Stimulated activated CD4-positive, alpha-beta T cell treated with anti-CD3 and anti-CD28 coated beads, TNF-alpha, amount 100 ng/mL, for 1 hour (primary cell): ENCODE measurements around the gene KDM3A.

Experiments
- DNase-seq, 3 donors: peaks; one replicate each; pipeline ENCODE4 v3.0.0-alpha.2; 2020; ENCODE audit warnings: low read depth in 3 of 3, low spot score in 1 of 3

Gene KDM3A

DNA sequence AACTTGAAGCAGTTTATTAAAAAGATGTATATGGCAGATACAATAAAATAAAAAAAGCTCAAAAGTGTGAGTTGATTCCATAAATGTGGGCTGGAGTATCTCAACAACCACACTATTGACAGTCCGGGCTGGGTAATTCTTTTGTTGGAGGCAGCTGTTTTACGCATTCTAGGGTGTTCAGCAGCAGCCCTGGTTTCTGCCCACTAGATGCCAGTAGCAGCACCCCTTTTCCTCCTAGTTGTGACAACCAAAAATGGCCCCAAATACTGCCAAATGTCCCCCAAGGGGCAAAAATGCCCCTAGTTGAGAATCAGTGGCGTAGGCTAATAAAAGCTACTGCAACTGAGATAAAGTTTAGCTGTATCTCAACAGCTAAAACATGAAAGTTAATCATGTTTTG lies 77.3 kb downstream of the KDM3A start:
- DNase-seq = peak in 1 of 3 donors; percentile 6

DNA sequence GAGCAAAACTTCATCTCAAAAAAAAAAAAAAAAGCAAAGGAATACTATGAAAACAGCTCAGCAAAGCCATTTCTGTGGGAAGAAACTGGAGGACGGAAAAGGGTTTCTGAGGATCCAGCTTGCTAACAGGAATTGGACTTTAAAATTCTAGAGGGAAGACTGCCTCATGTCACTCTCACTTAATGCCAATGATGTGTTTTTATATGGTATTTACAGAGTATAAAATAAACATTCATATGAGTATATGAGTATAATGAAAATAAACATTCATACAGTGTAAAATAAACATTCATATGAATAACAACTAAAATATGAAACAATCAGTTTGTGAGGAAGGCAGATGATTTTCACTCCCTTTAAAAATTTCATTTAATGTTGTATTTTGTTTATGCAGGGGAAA lies 78.2 kb downstream of the KDM3A start:
- no peak for DNase-seq

DNA sequence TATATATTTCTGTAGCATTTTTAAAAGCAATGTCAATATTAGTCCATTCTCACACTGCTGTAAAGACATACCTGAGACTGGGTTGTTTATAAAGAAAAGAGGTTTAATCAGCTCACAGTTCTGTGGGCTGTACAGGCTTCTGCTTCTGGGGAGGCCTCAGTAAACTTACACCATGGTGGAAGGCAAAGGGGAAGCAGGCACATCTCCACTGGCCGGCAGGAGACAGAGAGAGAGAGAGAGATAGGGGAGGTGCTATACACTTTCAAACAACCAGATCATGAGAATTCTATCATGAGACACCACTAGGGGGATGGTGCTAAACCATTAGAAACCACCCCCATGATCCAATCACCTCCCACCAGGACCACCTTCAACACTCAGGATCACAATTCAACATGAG lies 79.0 kb downstream of the KDM3A start:
- DNase-seq = no peak

GRCh38 chr2:86521922-86522321 lies 80.8 kb downstream of the KDM3A start:
- no peak for DNase-seq

DNA sequence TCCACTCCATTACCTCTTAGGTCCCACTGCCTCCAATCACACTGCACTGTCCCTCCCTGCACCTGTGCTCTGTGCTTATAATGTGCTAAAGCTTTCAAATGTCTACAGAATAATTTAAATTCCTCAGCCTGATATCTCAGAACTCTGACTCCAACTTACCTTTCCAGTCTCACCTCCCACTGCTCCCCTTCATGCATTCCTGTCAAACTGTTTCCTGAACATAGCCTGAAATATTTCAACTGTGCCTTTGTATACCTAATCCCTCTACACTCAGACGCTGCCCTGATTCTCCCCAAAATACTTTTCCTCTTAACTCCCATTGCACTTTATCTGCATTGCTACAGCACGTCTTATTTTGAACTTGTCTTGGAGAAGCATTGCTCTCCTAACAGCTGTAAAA lies 81.5 kb downstream of the KDM3A start:
- DNase-seq = no peak

- DNase-seq = no peak
These were observed 82.3 kb downstream of the KDM3A start for GRCh38 chr2:86523491-86523890.

DNA sequence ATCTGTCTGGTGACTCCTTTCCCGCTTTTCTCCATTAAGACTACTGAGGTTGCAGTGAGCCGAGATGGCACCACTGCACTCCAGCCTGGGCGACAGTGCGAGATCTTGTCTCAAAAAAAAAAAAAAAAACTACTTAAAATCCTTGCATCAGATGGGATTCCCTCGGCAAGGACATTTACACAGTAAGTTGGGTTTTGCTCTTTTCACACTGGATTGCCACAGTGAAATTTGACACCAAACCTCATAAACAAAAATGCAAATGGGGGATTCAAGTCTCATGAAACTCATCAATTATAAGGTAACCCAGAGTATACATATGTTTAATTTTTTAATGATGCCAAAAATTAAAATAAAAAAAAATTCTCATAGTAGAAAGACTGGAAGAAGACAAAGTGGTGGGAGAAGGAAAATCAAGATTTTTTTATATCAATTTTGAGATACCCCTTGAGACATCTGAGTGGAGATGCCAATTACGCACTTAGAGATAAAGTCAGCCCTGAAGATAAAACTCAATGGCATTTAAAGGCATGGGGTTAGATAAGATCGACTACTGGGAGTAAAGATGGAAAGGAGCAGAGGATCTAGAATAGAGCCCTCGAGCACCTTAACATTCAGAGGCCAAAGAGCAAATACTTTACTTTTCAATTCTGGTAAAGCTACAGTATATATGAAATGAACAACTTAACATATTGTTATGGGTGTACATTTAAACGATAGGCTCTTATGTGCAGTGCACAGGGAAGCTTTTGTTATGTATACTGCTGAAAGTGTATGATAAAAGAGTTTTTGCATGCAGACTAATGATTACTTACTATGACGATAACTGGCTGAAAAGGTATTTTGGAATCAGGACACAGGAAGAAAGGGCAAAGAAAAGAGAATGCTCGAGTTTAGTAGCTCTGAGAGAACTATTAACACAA lies 84.5 kb downstream of the KDM3A start:
- no peak for DNase-seq

- DNase-seq = no peak
These were observed 92.4 kb downstream of the KDM3A start for GRCh38 chr2:86533589-86533988.

- DNase-seq = no peak
These were observed 100.2 kb downstream of the KDM3A start for GRCh38 chr2:86541334-86541733.
